GM12878 (cell line): ENCODE results near the gene EEF1AKMT3. TPM values are rescaled to one million over a fixed set of nuclear protein-coding genes. Genes with fewer than 3 reads are reported as not detected.

Experiments used
- ATAC-seq: fragments of 200-7000 bp; cut with Tn5 transposase; 3 replicates; pipeline ENCODE4 v1.9.1; 2020; ENCODE audit warnings: mild to moderate bottlenecking, moderate library complexity
- BruUV-seq: library from RNA; stranded (reverse); fragments of 400-500 nt; replicated peaks from 2 replicates; lab custom pipeline; 2021; lab: Mats Ljungman, UMichigan
- CTCF ChIA-PET: fragments of 300-600 bp; sonication (Branson Sonifier 250); formaldehyde crosslinking; extraction: SDS; loops from one replicate; lab custom pipeline; 2021; ENCODE audit warnings: inconsistent platforms; lab: Yijun Ruan, JAX
- POLR2A ChIA-PET: fragments of 350-600 bp; formaldehyde crosslinking; extraction: SDS; loops from one replicate; lab custom pipeline; 2021; ENCODE audit warnings: inconsistent platforms; lab: Charles Lee
- RAD21 ChIA-PET: fragments of 300-600 bp; sonication (Branson Sonifier 250); formaldehyde crosslinking; loops from one replicate; lab custom pipeline; 2023; ENCODE audit warnings: antibody characterized with exemption; ENCODE audit not compliant: unreplicated experiment; lab: Charles Lee
- SMC1A ChIA-PET: fragments of 300-600 bp; sonication (Branson Sonifier 250); formaldehyde crosslinking; loops from one replicate; lab custom pipeline; 2023; ENCODE audit not compliant: unreplicated experiment, uncharacterized antibody; lab: Charles Lee
- DNase-seq: peaks from one replicate; pipeline ENCODE4 v3.0.0-alpha.2; 2011; ENCODE audit warnings: low read depth, low spot score
- FAIRE-seq: peaks from 3 replicates; lab custom pipeline; 2011; peaks lifted over from hg19 to GRCh38; lab: Jason Lieb, UNC
- H2AFZ ChIP-seq: 2 replicates; pipeline ENCODE4 v1.6.0; 2011; ENCODE audit warnings: low read depth, low read length, control low read depth; ENCODE audit not compliant: control insufficient read depth
- H3K27ac ChIP-seq: 2 replicates; pipeline ENCODE4 v1.5.1; 2011; ENCODE audit warnings: control low read depth; ENCODE audit not compliant: control insufficient read depth, insufficient read depth
- H3K27me3 ChIP-seq, 2 experiments: replicated peaks in 1 of 2; 2 replicates each; pipeline versions ENCODE4 v1.6.0 to v1.6.1; 2011; ENCODE audit warnings: low read length in 1 of 2; ENCODE audit not compliant: control insufficient read depth in 2 of 2, insufficient read depth in 2 of 2
- H3K36me3 ChIP-seq, 2 experiments: 2 replicates each; pipeline ENCODE4 v1.5.1; 2011; ENCODE audit warnings: low read length in 1 of 2; ENCODE audit not compliant: control insufficient read depth in 2 of 2, insufficient read depth in 2 of 2
- H3K4me1 ChIP-seq: 2 replicates; pipeline ENCODE4 v1.6.1; 2011; ENCODE audit warnings: mild to moderate bottlenecking, low read length, moderate library complexity, mixed read lengths; ENCODE audit not compliant: control insufficient read depth, insufficient read depth
- H3K4me2 ChIP-seq: 2 replicates; pipeline ENCODE4 v1.6.0; 2011; ENCODE audit warnings: control low read depth; ENCODE audit not compliant: control insufficient read depth, insufficient read depth
- H3K4me3 ChIP-seq: fragments of 200-600 bp; sonication (generic); 2 replicates; pipeline ENCODE4 v1.5.1; 2016
- H3K79me2 ChIP-seq: 2 replicates; pipeline ENCODE4 v1.6.0; 2011; ENCODE audit warnings: low read length; ENCODE audit not compliant: control insufficient read depth, insufficient read depth
- H3K9ac ChIP-seq: 2 replicates; pipeline ENCODE4 v1.8.0; 2011; ENCODE audit warnings: low read length, control low read depth, mixed read lengths; ENCODE audit not compliant: control insufficient read depth, insufficient read depth
- H3K9me3 ChIP-seq: replicated peaks from 3 replicates; pipeline ENCODE4 v1.5.1; 2011; ENCODE audit warnings: mild to moderate bottlenecking, low read length; ENCODE audit not compliant: control insufficient read depth, insufficient read depth
- H4K20me1 ChIP-seq: 2 replicates; pipeline ENCODE4 v1.6.0; 2011; ENCODE audit not compliant: control insufficient read depth, insufficient read depth
- ASH2L ChIP-seq: fragments of 300-600, 200-600 bp; sonication (generic); IDR thresholded peaks from 2 replicates; pipeline ENCODE4 v1.6.1; 2017; ENCODE audit warnings: low read depth, mild to moderate bottlenecking, borderline replicate concordance
- BRCA1 ChIP-seq: IDR thresholded peaks from 2 replicates; pipeline ENCODE4 v1.6.1; 2011; ENCODE audit warnings: low read depth, low read length, improper control_type of control experiment
- EGR1 ChIP-seq, 2 experiments: IDR thresholded peaks; 1 replicate in 1 of 2; 2 replicates in 1 of 2; pipeline ENCODE4 v1.6.1; 2011 to 2012; ENCODE audit warnings: low read depth in 2 of 2, low read length in 2 of 2, borderline replicate concordance in 1 of 2, mild to moderate bottlenecking in 1 of 2, moderate library complexity in 1 of 2
- EZH2 ChIP-seq: IDR thresholded peaks from 2 replicates; pipeline ENCODE4 v1.6.1; 2012; ENCODE audit warnings: low read depth, mild to moderate bottlenecking, control low read depth, inconsistent platforms, low read length, borderline replicate concordance; ENCODE audit not compliant: control insufficient read depth
- GATAD2B ChIP-seq: fragments of 450-650 bp; conservative IDR thresholded peaks from 2 replicates; pipeline ENCODE4 v1.6.1; 2017; ENCODE audit warnings: low read depth, mild to moderate bottlenecking, moderate library complexity
- HDAC2 ChIP-seq: fragments of 200-600 bp; sonication (generic); IDR thresholded peaks from 2 replicates; pipeline ENCODE4 v1.6.1; 2017
- JUNB ChIP-seq: IDR thresholded peaks from 2 replicates; pipeline ENCODE4 v1.6.1; 2016; ENCODE audit warnings: antibody characterized with exemption, mild to moderate bottlenecking
- KLF5 ChIP-seq: fragments of 450-650 bp; IDR thresholded peaks from 2 replicates; pipeline ENCODE4 v1.6.1; 2014; ENCODE audit warnings: mild to moderate bottlenecking; ENCODE audit not compliant: partially characterized antibody
- MYB ChIP-seq: fragments of 150-350 bp; IDR thresholded peaks from 2 replicates; pipeline ENCODE4 v1.6.1; 2014; ENCODE audit warnings: mild to moderate bottlenecking, low read depth, low read length, borderline replicate concordance
- NFXL1 ChIP-seq: fragments of 450-650 bp; IDR thresholded peaks from 2 replicates; pipeline ENCODE4 v1.6.1; 2017; ENCODE audit warnings: antibody characterized with exemption, mild to moderate bottlenecking, borderline replicate concordance
- PKNOX1 ChIP-seq: fragments of 450-650 bp; IDR thresholded peaks from 2 replicates; pipeline ENCODE4 v1.6.1; 2016; ENCODE audit warnings: mild to moderate bottlenecking
- RELA ChIP-seq: fragments of 450-650 bp; IDR thresholded peaks from 2 replicates; pipeline ENCODE4 v1.8.0; 2014; ENCODE audit warnings: borderline replicate concordance; ENCODE audit not compliant: partially characterized antibody
- REST ChIP-seq: IDR thresholded peaks from 2 replicates; pipeline ENCODE4 v1.6.1; 2012; ENCODE audit warnings: mild to moderate bottlenecking, low read depth, low read length
- TCF12 ChIP-seq: IDR thresholded peaks from 2 replicates; pipeline ENCODE4 v1.6.1; 2011; ENCODE audit warnings: low read depth, mild to moderate bottlenecking, low read length
- ZNF384 ChIP-seq: IDR thresholded peaks from 2 replicates; pipeline ENCODE4 v1.6.1; 2012; ENCODE audit warnings: low read depth, mild to moderate bottlenecking, low read length, improper control_type of control experiment, borderline replicate concordance
- WGBS: methylation state at CpG from one replicate; pipeline ENCODE4 v1.1.6; 2016; ENCODE audit warnings: low lambda C conversion rate; ENCODE audit not compliant: insufficient replicate concordance, insufficient coverage; ENCODE audit errors: missing lambda C conversion rate; 5-methylcytosine and 5-hydroxymethylcytosine counted together
- in situ Hi-C: fragments of 300-500 bp; cut with MboI; formaldehyde crosslinking; loops from 9 replicates; pipeline ENCODE4 v1.14.3; 2018; ENCODE audit warnings: mixed read lengths
- intact Hi-C: fragments of 100-400 bp; cut with micrococcal nuclease; formaldehyde crosslinking; loops from one replicate; pipeline ENCODE4 v1.14.2; 2022; ENCODE audit not compliant: unreplicated experiment
- polyA plus RNA-seq, 11 experiments: library from polyadenylated mRNA; depleted of rRNA in 4 of 11; unstranded in 6 of 11; stranded (reverse) in 5 of 11; fragments of >200 nt; fragmentation: Nextera tagmentation in 4 of 11; fragmentation: Illumina TruSeq in 1 of 11; extraction: Ambion mirVana in 4 of 11; extraction: Trizol in 1 of 11; gene quantifications; 1 replicate in 1 of 11; 2 replicates in 10 of 11; pipeline versions ENCODE4 v1.2.1 to v1.2.3, GENCODE V29; 2011 to 2016; ENCODE audit warnings: inconsistent platforms in 2 of 11, missing spikeins in 2 of 11, low read depth in 1 of 11
- total RNA-seq, 4 experiments: library from RNA; depleted of rRNA in 3 of 4; stranded (reverse); fragments of >200 nt in 3 of 4; fragmentation: Illumina TruSeq in 1 of 4; extraction: Trizol in 1 of 4; gene quantifications; 2 replicates each; pipeline versions ENCODE4 v1.2.1 to v1.2.3, GENCODE V29; 2013 to 2021

Gene EEF1AKMT3
- total and polyA plus RNA-seq, 10 of the 15 experiments (the other 5 are each of a cell fraction or from before 2014, with no cell fraction given), result 1.2 to 8.2 (median 3.5) TPM

- TF ChIP-seq REST (no peak), RELA (no peak), PKNOX1 (no peak), GATAD2B (no peak), KLF5 (no peak)
These were observed 33.0 kb upstream of the EEF1AKMT3 start (continued) for GRCh38 chr12:57739387-57739786.

GRCh38 chr12:57739914-57740538 lies 32.4 kb upstream of the EEF1AKMT3 start:
- POLR2A ChIA-PET, result interaction anchor here (0.9 kb wide), 1 partner anchor 12 kb away, joined by 4 read pairs; the partner anchor contains the start of gene CDK4
- in situ Hi-C loops, result no loop called here
- TF ChIP-seq MYB (no peak), TCF12 (no peak), NFXL1 (no peak), HDAC2 (no peak), ASH2L (no peak), JUNB (no peak), BRCA1 (no peak), EZH2 (no peak), ZNF384 (no peak), EGR1 (IDR thresholded peaks at IDR 0.05; ENCODE audit: borderline replicate concordance in 1 of 2, low read depth in 2 of 2, low read length in 2 of 2) (no peak)

More at GRCh38 chr12:57739914-57740538, 32.4 kb upstream of the EEF1AKMT3 start:
- H3K9ac ChIP-seq, result no peak overlapping the region
- no peaks in the 10 kb centered on the region for H3K36me3 ChIP-seq
- no peak for DNase-seq
- no peak overlapping the region for H3K27ac ChIP-seq
- H4K20me1 ChIP-seq, result no peaks in the 10 kb centered on the region
- FAIRE-seq, result no peak
- no TSS peak for BruUV-seq
- peaks cover 20% of the 10 kb centered on the region for H3K79me2 ChIP-seq
- H2AFZ ChIP-seq, result no peak overlapping the region
- ChIA-PET SMC1A (interaction anchor here (0.5 to 1.5 kb wide), 2 partner anchors 157 to 158 kb away, joined by 4 read pairs; no protein-coding TSS in a partner anchor), CTCF (interaction anchor here (1.1 to 3.8 kb wide), 4 partner anchors 20 to 156 kb away, joined by 3 to 22 read pairs (median 6); partner anchors contain the start of gene OS9), RAD21 (interaction anchor here (2.4 kb wide), 1 partner anchor 16 kb away, joined by 13 read pairs; no protein-coding TSS in a partner anchor)
- ATAC-seq, result no peak
- peak overlapping the region; percentile 64 for H3K4me2 ChIP-seq
- peaks cover 18% of the 10 kb centered on the region for H3K4me1 ChIP-seq
- intact Hi-C loops, result loop anchor here (2.0 kb wide), 1 partner anchor 45 kb away; the partner anchor contains the start of gene OS9
- 66% methylated on average over 9 of the region's 10 CpGs for WGBS
- H3K9me3 ChIP-seq, result no peaks in the 10 kb centered on the region
- H3K4me3 ChIP-seq, result no peak overlapping the region
- no peaks in the 10 kb centered on the region for H3K27me3 ChIP-seq
